DND-41 (cell line): ENCODE results near the gene PROK2.

Source experiments
- ATAC-seq: fragments of 200-7000 bp; cut with Tn5 transposase; 3 replicates; pipeline ENCODE4 v1.9.1; 2021; ENCODE audit warnings: low read depth; ENCODE audit not compliant: insufficient read depth
- DNase-seq: peaks from one replicate; pipeline ENCODE4 v3.0.0-alpha.2; 2020
- H2AFZ ChIP-seq: 2 replicates; pipeline ENCODE4 v1.6.0; 2012; ENCODE audit warnings: low read depth, low read length
- H3K27ac ChIP-seq: 2 replicates; pipeline ENCODE4 v1.5.1; 2012; ENCODE audit warnings: low read length, inconsistent platforms
- H3K27me3 ChIP-seq: fragments of 200-600 bp; sonication (generic); 2 replicates; pipeline ENCODE4 v1.6.0; 2012; ENCODE audit warnings: low read length, mild to moderate bottlenecking, inconsistent platforms; ENCODE audit not compliant: insufficient read depth, poor library complexity
- H3K36me3 ChIP-seq: 2 replicates; pipeline ENCODE4 v1.5.1; 2012; ENCODE audit warnings: low read length, inconsistent platforms; ENCODE audit not compliant: insufficient read depth
- H3K4me1 ChIP-seq: 2 replicates; pipeline ENCODE4 v1.5.1; 2012; ENCODE audit warnings: mild to moderate bottlenecking, low read length; ENCODE audit not compliant: insufficient read depth
- H3K4me2 ChIP-seq: 2 replicates; pipeline ENCODE4 v1.6.0; 2012; ENCODE audit warnings: mild to moderate bottlenecking, moderate library complexity, low read length, inconsistent platforms; ENCODE audit not compliant: insufficient read depth
- H3K4me3 ChIP-seq, 2 experiments: fragments of 200-600 bp in 1 of 2; shearing (Covaris generic) in 1 of 2; 2 replicates each; pipeline ENCODE4 v1.5.1; 2012 to 2016; ENCODE audit warnings: inconsistent platforms in 2 of 2, low read length in 2 of 2, mild to moderate bottlenecking in 2 of 2, low read depth in 1 of 2, moderate library complexity in 1 of 2
- H3K79me2 ChIP-seq: 2 replicates; pipeline ENCODE4 v1.6.0; 2012; ENCODE audit warnings: low read length, inconsistent platforms; ENCODE audit not compliant: insufficient read depth
- H3K9ac ChIP-seq: 2 replicates; pipeline ENCODE4 v1.6.0; 2012; ENCODE audit warnings: low read depth, mild to moderate bottlenecking, inconsistent platforms, low read length, moderate library complexity
- H3K9me3 ChIP-seq: 2 replicates; pipeline ENCODE4 v1.5.1; 2012; ENCODE audit warnings: low read length, moderate library complexity, mild to moderate bottlenecking, inconsistent platforms; ENCODE audit not compliant: insufficient read depth, severe bottlenecking
- H4K20me1 ChIP-seq: 2 replicates; pipeline ENCODE4 v1.6.0; 2012; ENCODE audit warnings: low read length; ENCODE audit not compliant: insufficient read depth
- EZH2 ChIP-seq: IDR thresholded peaks from 3 replicates; pipeline ENCODE4 v1.6.1; 2012; ENCODE audit warnings: borderline replicate concordance, low read depth, mild to moderate bottlenecking, moderate library complexity, low read length, inconsistent platforms; ENCODE audit not compliant: severe bottlenecking
- TF ChIP-seq, protein P1 (sequence below): IDR thresholded peaks from 2 replicates; pipeline ENCODE4 v1.5.1; 2012; ENCODE audit warnings: borderline replicate concordance, low read length, moderate library complexity, mild to moderate bottlenecking; ENCODE audit not compliant: poor library complexity, severe bottlenecking; ENCODE audit errors: extremely low read depth

Gene PROK2

DNA sequence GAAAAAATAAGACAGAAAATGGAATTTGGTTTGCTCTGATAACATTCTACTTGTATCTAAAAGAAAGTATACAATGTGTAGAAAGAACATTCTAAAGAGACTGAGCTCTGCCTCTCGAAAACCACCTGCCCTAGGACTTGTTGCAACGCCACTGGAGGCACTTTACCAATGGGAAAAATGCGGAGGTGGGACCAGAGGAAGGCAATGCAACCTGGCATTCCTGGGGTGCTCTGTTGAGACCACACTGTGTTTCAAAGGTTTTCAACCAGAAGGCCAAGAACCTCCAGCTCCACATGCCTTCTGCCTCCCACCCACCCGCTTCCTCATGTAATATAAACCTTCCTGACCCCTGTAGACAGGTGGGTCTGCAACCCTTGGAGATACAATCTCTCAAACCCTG, 4.5 kb downstream of the PROK2 start:
- Histone ChIP-seq H2AFZ (no peak overlapping the region), H3K79me2 (no peaks in the 10 kb centered on the region), H3K36me3 (no peaks in the 10 kb centered on the region), H3K27ac (no peak overlapping the region), H3K9me3 (no peaks in the 10 kb centered on the region), H3K4me1 (peaks cover 16% of the 10 kb centered on the region), H3K9ac (no peak overlapping the region), H4K20me1 (no peaks in the 10 kb centered on the region), H3K4me2 (no peak overlapping the region), H3K4me3 (no peak overlapping the region), H3K27me3 (no peaks in the 10 kb centered on the region)
- DNase-seq (no peak), ATAC-seq (no peak)
- no peak for TF ChIP-seq EZH2
- TF ChIP-seq, protein P1, sequence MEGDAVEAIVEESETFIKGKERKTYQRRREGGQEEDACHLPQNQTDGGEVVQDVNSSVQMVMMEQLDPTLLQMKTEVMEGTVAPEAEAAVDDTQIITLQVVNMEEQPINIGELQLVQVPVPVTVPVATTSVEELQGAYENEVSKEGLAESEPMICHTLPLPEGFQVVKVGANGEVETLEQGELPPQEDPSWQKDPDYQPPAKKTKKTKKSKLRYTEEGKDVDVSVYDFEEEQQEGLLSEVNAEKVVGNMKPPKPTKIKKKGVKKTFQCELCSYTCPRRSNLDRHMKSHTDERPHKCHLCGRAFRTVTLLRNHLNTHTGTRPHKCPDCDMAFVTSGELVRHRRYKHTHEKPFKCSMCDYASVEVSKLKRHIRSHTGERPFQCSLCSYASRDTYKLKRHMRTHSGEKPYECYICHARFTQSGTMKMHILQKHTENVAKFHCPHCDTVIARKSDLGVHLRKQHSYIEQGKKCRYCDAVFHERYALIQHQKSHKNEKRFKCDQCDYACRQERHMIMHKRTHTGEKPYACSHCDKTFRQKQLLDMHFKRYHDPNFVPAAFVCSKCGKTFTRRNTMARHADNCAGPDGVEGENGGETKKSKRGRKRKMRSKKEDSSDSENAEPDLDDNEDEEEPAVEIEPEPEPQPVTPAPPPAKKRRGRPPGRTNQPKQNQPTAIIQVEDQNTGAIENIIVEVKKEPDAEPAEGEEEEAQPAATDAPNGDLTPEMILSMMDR: no peak

DNA sequence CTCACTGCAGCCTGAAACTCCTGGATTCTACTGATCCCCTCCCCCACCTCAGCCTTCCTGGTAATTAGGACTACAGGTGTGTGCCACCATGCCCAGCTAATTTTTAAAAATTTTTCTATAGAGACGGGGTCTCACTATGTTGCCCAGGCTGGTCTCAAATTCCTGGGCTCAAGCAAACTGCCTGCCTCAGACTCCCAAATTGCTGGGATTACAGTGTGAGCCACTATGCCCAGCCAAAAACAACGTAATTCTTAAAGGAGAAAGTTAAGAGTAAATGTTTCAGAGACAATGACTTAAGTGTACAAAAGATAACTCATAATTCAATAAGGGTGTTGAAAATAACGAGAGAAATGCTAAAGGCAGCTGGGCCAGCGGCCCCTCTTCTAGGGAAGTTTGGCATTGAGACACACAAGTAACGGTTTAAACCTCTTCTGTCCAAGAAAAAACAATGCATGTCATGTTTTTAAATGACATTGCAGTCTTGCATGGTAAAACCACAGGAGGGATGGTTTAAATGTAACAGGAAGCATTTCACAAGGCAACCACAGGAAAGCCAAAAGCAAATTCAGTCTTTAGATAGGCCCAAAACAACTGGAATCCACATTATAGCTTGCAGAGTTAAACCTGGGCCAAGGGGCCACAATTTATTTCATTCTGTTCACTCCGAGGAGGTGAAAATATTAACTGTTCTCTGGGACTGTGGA, 5.1 kb downstream of the PROK2 start:
- ATAC-seq: peak; percentile 90
- Histone ChIP-seq H3K79me2 (no peaks in the 10 kb centered on the region), H3K9me3 (no peaks in the 10 kb centered on the region), H3K36me3 (no peaks in the 10 kb centered on the region), H3K9ac (no peak overlapping the region), H2AFZ (no peak overlapping the region), H4K20me1 (no peaks in the 10 kb centered on the region), H3K4me2 (no peak overlapping the region), H3K27me3 (no peaks in the 10 kb centered on the region), H3K4me3 (no peak overlapping the region), H3K4me1 (peaks cover 16% of the 10 kb centered on the region), H3K27ac (no peak overlapping the region)
- peak; percentile 15 for DNase-seq
- no peak for TF ChIP-seq EZH2
- TF ChIP-seq, protein P1: no peak

DNA sequence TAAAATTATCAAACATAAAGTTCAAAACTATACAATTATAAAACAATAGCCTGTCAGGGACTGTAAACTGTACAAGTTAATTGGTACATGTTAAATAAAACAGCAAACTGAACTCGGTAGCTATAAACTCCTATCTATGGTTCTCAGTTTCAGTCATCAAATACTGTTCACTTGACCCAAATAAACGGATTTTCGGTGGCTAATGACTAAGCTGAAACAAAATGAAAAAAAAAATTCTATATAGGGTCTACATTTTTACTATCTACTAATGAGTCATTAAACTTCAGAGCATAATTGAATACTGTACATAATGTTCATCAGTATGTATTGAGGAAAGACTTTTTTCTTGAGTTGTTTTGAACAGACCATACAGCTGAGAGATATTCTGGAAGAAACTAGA, 6.6 kb downstream of the PROK2 start:
- no peaks in the 10 kb centered on the region for H3K79me2 ChIP-seq
- TF ChIP-seq, protein P1: no peak
- TF ChIP-seq EZH2: no peak
- no peak overlapping the region for H3K4me2 ChIP-seq
- no peaks in the 10 kb centered on the region for H3K36me3 ChIP-seq
- no peaks in the 10 kb centered on the region for H3K9me3 ChIP-seq
- no peaks in the 10 kb centered on the region for H3K27me3 ChIP-seq
- ATAC-seq: no peak
- no peak overlapping the region for H3K27ac ChIP-seq
- no peaks in the 10 kb centered on the region for H4K20me1 ChIP-seq
- peaks cover 16% of the 10 kb centered on the region for H3K4me1 ChIP-seq
- no peak overlapping the region for H3K9ac ChIP-seq
- no peak overlapping the region for H2AFZ ChIP-seq
- no peak overlapping the region for H3K4me3 ChIP-seq
- no peak for DNase-seq

DNA sequence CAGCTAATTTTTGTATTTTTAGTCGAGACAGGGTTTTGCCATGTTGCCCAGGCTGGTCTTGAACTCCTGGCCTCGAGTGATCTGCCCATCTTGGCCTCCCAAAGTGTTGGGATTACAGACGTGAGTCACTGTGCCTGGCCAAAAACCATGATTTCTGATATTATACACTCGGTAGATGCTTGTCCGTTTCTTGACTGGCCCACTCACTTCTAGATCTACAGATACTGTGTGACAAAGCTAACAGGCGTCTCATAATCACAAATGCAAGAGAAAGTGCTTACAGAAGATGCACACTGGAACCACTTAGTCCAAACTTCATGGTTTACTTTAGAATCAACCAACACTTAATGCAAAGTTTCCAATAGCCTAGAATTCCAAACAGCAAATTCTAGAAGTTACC, 8.4 kb downstream of the PROK2 start:
- no peaks in the 10 kb centered on the region for H3K27me3 ChIP-seq
- no peaks in the 10 kb centered on the region for H3K79me2 ChIP-seq
- H3K4me3 ChIP-seq: no peak overlapping the region
- H3K27ac ChIP-seq: no peak overlapping the region
- no peak overlapping the region for H3K4me2 ChIP-seq
- no peak for DNase-seq
- no peak overlapping the region for H3K9ac ChIP-seq
- no peak overlapping the region for H2AFZ ChIP-seq
- H3K9me3 ChIP-seq: no peaks in the 10 kb centered on the region
- TF ChIP-seq, protein P1: no peak
- TF ChIP-seq EZH2: no peak
- H3K36me3 ChIP-seq: no peaks in the 10 kb centered on the region
- no peak for ATAC-seq
- no peaks in the 10 kb centered on the region for H4K20me1 ChIP-seq
- H3K4me1 ChIP-seq: peaks cover 16% of the 10 kb centered on the region
